Neural progenitor cell (in vitro differentiated cells): ENCODE measurements around the gene NUDT1.

Experiments
- CTCF ChIP-seq: fragments of 200-600 bp; sonication (generic); IDR thresholded peaks from 2 replicates; pipeline ENCODE4 v1.5.1; 2017; ENCODE audit warnings: antibody characterized with exemption, mild to moderate bottlenecking
- EZH2 ChIP-seq: fragments of 200-600 bp; sonication (generic); IDR thresholded peaks from 2 replicates; pipeline ENCODE4 v1.6.1; 2017; ENCODE audit warnings: antibody characterized with exemption, mild to moderate bottlenecking, moderate library complexity

- TF ChIP-seq CTCF (no peak), EZH2 (no peak)
Observed at GRCh38 chr7:2242541-2243429, 759 bp downstream of the NUDT1 start.
